ENCODE results near the gene RASSF6.
A peak's percentile ranks its signal among the peaks of the same experiment; 100 is the strongest.
"Not testable (repeated sequence)": the region's sequence is repeated elsewhere in the genome, so short reads cannot be mapped to it uniquely, and the experiment has no call there.

The RASSF6 gene, protein sequence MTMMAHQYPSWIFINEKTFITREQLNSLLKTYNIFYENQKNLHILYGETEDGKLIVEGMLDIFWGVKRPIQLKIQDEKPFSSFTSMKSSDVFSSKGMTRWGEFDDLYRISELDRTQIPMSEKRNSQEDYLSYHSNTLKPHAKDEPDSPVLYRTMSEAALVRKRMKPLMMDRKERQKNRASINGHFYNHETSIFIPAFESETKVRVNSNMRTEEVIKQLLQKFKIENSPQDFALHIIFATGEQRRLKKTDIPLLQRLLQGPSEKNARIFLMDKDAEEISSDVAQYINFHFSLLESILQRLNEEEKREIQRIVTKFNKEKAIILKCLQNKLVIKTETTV

DNA sequence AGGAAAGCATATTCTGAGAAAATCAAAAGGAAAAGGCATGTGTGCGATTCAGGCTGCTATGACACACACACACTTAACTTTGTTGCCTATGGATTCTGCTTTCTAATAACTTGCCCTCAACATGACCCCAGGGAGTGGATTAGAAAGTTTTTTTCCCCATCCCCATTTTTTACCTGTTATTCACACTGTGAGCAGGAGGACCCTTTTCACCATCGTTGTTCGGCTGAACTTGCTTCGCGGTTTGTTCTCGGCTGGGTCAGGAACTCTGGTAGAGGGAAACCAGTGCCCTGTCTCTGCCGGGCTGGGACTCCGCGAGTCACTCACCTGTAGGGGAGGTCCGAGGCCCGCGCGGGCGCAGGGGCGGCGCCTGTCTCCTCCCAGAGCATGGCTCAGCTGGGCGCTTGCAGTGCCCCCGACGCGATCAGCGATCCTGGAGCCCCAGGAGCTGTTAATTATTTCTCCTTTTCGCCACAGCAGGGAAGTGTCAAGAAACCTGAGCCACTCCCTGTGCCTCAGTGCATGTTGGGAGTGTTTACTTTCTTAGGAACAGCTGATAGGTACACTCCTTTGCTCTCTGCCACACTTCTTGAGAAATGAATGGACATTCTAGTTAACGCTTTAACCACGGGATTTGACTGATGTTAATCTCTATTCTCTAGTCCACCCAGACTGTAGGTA lies at the start of gene RASSF6:
Gene RASSF6 (minus strand): TSS at position 322 of the 678 bp plus-strand sequence. CDS start 8,641 bp downstream, outside the sequence.
- peak; percentile 93 for DNase-seq

DNA sequence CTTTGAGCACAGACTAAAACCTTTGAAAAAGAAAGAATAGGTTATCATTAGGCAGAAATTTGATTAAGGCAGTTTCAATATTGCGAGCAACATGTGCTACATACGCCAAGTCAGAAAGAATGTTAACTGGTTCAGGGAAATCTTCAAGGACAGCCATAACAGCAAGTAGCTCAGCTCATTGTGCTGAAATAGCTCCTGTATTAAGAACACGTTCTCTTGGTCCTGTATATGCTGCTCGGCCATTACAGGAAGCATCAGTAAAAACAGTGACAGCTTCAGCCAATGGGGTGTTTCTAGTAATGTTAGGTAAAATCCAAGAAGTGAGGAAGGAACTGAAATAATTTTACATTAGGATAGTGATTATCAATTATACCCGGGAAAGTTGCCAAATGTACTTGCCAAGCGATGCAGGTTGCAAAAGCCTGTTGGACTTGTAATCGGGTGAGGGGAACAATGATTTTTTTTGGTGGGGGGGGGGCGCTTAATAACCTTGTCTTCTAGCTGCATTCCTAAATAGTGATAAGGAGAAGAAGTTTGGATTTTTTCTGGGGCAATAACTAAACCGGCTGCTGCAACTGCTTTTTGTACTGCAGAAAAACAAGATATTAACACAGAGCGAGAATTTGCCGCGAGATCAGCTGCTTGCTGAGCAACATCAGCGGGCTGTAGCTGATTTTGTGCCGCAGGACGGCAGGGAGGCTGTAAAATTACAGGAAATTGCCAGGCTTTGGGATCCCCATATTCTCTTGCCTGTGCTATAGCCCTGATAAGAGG lies 49.4 kb upstream of the RASSF6 start:
- no peak for DNase-seq

DNA sequence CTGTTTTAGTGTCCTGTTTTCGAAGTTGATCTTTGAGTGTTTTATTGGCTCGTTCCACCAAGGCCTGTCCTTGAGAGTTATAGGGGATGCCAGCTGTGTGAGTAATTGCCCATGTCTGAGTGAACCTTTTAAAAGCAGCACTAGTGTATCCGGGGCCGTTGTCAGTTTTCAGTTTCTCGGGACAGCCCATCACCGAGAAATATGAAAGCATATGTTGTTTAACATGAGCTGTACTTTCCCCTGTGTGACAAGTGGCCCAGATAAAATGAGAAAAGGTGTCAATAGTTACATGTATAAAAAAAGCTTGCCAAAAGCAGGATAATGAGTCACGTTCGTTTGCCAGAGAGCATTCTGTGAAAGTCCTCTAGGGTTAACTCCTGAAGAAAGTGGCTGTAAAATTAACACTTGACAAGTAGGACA lies 48.6 kb upstream of the RASSF6 start:
- peak; percentile 62 for DNase-seq

DNA sequence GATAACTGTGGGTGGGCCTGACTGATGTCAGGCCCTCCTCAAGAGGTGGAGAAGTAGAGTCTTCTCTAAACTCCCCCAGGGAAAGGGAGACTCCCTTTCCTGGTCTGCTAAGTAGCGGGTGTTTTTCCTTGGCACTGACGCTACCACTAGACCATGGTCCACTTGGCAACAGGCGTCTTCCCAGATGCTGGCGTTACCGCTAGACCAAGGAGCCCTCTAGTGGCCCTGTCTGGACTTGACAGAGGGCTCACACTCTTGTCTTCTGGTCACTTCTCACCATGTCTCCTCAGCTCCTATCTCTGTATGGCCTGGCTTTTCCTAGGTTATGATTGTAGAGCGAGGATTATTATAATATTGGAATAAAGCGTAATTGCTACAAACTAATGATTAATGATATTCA lies 45.7 kb upstream of the RASSF6 start:
- DNase-seq = peak; percentile 18

DNA sequence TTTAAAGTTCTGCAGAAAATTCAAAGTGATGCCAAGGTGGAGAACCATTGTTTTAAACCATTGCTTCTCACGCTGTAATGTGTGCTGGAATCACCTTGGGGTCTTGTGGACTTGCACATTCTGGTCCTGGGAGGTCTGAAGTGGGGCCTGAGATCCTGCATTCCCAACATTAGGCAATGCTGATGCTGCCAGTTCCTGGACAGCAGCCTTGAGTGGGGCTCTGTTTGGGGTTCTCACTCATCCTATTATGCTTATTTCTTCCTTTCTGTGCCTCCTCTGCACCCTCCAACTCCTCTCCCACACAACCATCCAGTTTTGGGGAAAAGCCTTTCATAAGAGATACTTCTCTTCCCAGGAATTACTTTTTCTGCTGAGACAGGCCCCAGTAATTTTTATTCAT lies 44.2 kb upstream of the RASSF6 start:
- no peak for DNase-seq

DNA sequence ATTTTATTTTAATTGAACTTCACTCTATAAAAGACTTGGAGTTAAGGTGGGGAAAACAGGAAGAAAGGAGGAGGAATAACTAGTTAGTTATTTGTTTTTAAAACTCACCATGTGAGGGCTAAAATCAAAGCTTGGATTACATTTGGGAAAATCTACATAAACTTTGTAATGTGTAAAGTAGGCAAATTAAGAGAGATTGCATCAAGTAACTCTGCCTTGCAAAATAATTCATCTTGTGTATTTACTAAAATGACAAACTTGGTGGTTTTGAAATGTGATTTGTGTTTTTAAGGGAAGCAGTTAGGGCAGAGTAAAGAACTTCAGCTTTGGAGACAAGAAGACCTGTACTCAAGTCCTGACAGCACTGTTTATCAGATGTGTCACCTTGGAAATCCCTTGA lies 43.3 kb upstream of the RASSF6 start:
- DNase-seq = no peak

DNA sequence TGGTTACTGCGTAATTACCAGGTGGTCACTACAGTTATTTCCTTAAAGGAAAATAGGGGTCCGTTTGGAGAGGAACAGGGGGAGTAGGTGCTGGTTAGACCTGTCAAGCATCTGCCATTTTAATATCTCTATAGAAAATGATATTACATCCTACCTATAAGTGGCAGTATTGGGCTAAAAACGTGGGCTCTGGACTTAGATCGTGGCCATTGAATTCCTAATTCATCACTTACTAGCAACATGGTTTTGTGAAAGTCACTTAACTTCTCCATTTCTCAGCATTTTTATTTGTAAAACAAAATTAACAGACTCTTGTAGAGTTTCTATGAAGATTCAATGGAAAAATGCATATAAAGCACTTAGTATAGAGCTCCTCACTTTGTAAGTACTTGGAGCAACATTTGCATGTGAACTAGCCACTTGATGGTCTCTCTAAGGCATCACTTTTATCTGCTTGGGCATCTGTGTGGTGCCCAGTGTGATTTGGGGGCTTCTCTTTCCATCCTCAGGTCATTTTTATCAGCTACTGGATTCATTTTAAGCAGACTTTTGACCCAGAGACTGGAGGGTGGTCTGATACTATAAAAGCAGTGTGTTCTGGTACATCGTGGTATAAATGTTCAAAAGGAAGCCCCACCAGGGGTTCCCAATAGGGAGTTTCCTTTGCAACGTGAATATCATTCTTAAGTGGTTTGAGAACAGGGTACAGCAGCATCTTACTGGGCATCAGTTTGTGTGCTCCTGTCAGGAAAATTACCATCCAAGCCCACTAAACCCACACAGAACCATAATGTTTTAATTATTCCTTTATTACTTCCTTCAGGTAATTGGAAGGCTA lies 42.7 kb upstream of the RASSF6 start:
- DNase-seq = peak; percentile 80

DNA sequence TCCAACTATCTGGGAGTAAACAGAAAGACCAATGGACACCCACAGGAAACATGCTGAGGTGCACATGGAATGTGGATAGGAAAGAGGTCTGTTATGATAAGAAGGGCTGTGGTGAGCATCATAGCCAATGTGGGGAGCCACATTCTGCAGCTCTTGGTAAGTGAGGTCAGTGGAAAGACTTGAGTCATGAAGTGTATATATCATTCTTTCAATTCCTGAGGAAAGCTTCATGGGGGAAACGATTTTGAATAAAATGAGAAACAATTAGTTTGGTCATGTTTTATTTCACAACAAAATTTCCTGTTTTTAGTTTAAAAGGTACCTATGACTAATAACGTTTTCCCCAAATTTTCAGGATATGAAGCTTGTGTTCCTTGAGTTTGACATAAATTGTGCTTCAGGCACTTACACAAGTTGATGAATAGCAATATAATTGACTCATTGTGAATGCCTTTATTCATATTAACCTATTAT lies 41.4 kb upstream of the RASSF6 start:
- DNase-seq = no peak

DNA sequence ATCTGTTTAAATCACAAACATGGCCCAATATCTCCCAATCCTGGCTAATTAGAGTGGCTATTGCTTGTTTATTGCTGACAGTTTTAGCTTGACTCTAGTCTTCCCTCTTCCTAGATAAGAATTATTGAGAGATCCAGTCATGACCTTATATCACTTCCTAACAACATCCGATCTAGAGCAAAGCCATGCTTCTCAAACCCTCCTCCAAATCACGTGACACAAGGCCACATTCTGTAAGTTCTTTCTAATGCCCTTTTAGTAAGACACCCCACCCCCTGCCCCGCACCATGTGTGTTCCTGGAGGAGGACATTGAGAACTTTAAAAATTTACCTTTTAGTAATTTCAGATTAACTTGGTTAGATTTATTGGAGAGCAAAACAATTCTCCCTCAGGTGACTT lies 40.6 kb upstream of the RASSF6 start:
- no peak for DNase-seq

DNA sequence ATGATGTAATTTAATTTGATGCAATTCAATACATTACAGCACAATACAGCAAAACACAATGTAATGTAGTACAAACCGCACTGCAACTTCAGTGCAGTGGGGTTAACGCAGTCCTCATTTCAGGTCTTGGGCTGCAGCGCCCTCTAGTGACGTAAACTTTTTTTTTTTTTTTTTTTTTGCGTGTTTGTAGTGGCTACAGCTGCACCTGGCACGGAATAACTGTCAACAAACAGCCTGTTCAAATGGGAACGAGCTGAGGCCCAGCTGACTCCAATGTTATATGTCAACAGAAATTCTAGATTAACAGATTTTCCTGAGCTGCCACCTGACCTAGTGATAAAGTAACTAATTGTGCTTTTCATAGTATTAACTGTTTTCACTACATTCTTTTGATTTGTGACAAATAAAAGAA lies 33.5 kb upstream of the RASSF6 start:
- DNase-seq = peak; percentile 91

DNA sequence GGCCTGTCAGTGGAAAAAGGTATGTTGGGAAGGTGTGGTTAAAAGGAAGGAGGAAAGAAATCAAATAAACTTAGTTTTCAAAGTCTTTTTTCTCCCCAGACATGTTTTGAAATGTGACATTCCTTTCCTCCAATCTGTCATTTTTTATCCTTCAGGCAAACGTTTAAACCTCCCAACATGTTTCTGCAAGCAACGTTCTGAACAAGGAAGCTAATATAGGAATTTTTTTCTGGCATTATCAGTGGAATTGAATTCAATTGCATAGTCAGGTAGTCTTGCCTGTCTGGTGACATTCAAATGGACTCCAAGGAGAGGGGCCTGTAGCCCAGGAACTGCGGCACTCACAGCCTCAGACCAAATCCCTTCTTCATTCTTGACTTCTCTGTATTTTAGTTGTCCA lies 30.0 kb upstream of the RASSF6 start:
- no peak for DNase-seq

DNA sequence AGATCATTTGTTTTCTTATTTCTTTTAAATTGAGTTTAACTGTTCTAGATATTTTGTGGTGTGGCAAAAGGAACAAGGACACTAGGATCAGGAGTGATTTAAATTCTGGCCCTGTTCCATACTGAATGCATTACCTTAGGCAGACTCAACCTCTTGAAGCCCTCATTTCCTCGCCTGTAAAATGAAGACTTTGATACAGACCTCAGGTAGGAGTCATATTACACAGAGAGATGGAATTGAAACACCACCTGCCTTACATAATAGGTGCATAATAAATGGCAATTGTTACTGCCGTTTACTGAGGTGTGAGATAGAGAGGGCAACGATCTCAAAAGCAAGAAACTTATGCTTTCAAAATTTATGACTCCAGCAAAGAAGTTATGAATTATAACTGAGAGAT lies 28.2 kb upstream of the RASSF6 start:
- peak; percentile 70 for DNase-seq

DNA sequence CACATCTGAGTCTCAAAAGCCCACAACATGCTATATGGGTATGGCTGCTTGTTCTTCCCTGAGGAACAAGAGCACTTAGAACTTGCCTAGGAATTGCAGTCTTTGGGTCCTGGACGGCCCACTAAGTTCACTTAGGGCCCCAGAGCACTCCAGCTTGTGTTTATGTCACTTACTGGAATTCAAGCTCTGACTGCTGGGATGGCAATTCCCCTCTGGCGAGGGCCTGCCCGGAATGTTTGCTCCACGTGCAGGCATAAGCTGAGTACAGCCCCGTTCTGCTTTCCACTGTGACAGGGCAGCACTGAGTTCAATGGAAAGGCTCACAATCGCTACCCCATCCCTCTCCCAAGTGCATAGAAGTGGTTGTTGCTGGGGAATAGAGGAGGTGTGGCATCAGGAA lies 25.9 kb upstream of the RASSF6 start:
- no peak for DNase-seq

DNA sequence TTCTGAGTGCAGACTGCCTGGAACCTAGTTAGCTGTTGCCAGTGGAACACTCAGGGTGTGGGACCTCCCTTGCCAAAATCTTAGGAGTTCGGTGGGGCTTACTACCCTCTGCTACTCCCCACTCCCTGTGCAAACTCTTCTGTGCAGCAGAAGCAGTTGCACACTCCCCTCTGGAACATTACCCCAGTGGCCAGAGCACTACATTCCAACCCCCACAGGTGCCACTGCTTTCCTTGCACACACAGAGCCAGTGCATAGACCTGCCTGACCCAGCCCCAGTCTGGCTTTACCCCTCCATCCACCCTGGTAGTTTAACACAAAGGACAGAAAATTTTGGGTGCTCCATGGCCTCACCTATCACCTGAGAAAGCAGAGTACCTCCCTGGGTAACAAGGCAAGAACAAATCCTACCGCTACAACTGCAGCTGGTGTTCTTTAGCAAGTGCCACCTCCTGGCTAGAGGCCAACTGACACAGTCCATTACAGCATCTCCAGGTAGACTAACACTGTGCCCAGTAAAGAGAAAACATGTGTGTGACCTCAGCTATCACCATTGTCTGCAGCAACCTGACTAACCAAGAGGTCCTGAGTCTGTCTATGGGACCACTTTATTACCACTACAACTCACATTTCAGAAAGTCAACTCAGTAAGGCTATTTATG lies 11.5 kb upstream of the RASSF6 start:
- peak; percentile 55 for DNase-seq

DNA sequence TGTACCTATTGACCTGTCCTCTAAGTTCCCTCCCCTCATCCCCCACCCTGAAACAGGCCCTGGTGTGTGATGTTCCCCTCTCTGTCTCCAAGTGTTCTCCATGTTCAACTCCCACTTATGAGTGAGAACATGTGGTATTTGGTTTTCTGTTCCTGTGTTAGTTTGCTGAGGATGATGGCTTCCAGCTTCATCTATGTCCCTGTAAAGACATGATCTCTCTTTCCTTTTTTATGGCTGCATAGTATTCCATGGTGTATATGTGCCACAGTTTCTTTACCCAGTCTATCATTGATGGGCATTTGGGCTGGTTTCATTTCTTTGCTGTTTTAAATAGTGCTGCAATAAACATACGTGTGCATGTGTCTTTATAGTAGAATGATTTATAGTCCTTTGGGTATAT lies 8.6 kb upstream of the RASSF6 start:
- not testable (repeated sequence) for DNase-seq

DNA sequence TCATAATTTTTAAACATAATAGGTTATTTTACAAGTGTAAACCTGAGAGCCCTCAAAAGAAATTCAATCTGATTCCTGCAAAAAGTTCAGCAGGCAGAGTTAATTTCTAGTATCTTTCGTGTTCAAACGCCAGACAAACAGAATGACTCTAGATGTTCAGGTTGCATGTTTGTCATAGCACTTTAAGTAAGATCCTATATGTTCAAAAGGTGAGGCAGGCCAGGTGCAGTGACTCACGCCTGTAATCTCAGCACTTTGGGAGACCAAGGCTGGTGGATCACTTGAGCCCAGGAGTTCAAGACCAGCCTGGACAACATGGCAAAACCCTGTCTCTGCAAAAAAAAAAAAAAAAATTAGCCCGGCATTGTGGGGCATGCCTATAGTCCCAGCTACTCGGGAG lies 1.1 kb upstream of the RASSF6 start:
- peak; percentile 73 for DNase-seq

DNA sequence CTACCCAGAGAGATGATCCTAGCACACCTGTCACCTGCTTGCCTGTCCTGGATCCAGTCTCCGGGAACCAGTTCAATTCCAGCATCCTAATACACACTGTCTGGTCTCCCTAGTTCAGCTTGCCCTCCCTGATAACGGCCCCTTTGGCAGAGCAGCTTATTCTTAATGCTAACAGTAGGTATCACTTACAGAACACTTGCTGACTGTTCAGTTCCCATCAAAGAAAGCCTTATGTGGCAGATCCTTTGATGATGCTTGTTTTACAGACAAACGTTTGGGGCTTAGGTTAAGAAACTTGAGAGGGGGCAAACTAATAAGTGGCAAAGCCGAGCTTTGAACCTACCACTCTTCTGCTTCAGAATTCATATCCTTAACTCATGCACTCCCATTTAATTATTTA lies 890 bp downstream of the RASSF6 start:
- peak; percentile 57 for DNase-seq

DNA sequence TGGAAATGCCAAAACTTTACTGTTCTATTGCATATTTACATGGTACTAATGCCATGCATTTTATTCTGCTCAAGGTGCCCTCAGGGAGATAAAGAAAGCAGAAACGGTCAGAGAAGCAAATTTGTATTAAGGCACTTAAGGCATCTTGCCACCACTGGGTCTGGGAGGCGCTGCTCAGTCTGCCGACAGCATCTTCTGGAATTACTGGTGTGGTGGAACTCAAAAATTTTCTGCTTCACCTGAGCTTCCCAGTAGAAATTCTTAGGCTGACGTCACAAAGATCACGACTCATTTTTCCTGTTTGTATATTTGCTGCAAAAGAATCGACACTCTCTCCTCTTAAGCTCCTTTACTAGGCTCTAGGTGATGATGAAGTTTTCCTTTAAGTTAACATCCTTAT lies 3.0 kb downstream of the RASSF6 start:
- DNase-seq = peak; percentile 15

DNA sequence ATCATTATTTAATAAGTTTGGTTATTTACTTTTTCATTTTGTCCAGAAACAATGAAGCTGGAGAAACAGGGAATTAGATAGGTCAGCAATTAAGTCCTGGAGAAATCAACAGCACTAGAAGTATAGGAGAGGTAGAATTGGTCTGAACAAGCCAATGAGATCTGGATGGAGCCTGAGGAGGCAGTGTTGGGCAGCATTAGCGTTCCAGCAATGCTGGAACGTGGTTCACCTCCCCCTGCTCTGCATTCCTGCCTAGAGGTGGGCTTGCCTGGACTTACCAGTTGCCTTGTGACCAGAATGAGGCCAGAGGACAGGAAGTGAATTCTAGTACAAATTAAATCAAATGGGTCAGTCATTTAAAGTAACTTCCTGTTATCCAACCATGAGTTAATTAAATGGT lies 4.6 kb downstream of the RASSF6 start:
- peak; percentile 21 for DNase-seq

DNA sequence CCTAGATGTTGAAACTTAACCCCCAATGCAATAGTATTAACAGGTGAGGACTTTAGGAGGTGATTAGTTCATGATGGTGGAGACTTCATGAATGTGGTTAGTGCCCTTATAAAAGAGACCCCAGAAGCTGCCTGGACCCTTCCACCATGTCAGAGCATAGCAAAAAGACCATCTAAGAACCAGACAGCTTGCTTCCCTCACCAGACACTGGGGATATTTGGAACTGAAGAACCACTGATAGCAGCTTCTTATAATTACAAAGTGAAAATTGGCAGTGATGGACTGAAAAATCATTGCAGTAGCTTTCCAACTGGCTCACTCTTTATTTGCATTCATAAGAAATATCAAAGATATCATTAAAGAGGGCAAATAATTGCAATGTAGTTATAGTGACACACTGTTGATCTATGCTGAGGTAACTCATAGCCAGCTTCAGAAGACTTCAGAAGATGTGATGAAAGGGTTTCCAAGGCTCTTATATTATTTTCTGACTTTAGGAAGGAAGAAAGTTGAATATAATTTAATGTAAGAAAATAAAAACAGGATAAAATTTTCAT lies 5.8 kb downstream of the RASSF6 start:
- no peak for DNase-seq

DNA sequence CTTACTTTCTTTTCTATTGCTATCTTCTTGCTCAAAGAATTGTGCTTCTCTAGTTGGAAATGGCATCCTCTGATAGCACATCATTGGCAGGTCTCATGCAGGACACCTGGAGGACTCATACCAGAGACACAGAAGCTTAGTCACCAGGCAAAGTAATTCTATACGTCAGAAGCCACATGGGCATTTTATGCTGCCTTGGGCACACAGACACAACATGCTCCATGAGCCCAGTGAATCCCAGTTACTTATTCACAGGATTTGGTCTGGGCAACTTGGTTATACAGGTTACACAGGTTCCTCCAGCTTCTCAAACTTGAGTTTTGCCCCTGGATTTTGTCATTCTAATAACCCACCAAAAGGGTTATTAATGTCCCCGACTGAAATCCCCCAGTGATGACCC lies 7.1 kb downstream of the RASSF6 start:
- DNase-seq = peak; percentile 96

DNA sequence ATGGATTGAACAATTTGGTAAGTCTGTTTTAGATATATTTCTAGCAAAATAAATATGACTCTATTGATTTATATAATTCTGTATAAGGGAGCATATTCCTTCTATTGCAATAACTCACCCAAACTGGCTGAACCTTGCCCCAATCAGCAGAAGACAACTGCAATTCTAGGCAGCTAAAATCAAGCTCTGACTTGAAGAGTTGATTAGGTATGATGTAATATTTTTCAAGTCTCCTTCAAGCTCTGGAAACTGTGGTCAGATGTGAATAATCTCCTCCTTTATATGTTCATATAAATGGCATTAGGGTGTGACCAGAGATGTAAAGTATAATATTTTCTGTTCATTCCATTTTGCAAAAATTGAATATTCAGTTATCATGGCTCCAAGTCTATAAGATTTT lies 8.2 kb downstream of the RASSF6 start:
- no peak for DNase-seq

Data from DMS53 (cell line).